ENCODE results near the gene DOCK2.

Gene DOCK2

DNA sequence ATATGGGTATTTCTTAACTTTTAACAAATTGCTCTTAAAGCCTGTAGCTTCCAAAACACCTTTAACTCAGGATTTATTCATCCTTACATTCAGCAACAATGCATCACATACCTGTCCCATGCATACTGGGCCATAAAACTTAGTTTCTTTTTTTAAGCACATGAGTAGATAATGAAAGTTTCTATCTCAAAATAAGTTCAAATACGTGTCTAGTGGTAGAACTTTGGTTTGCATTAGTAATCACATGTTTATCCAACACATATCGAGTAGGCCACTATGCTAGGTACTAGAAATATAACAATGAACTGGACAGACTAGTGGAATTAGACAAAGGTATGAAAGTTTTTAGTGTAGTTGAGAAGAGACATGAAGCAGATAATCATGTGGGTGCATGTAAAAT is 99.6 kb downstream of the DOCK2 start:
- Histone ChIP-seq H3K4me1 (ENCODE audit: control insufficient read depth, insufficient read depth, low read length) (no peaks in the 10 kb centered on the region), H3K36me3 (ENCODE audit: control insufficient read depth in 2 of 2, insufficient read depth in 1 of 2, low read length in 2 of 2) (no peaks in the 10 kb centered on the region), H3K4me3 (ENCODE audit: low read depth, low read length) (no peak overlapping the region), H3K27ac (ENCODE audit: extremely low read depth, low read depth, low read length) (no peak overlapping the region), H3K9me3 (ENCODE audit: control insufficient read depth, insufficient read depth, low read depth, low read length) (no peaks in the 10 kb centered on the region)
- CTCF ChIA-PET = no interaction called here
- TF ChIP-seq IKZF3 (tag by site-specific recombination; IDR thresholded peaks at IDR 0.05) (no peak), ZNF274 (IDR thresholded peaks at IDR 0.05; ENCODE audit: low read length) (no peak), ZNF274 (tag by site-specific recombination; IDR thresholded peaks at IDR 0.05; ENCODE audit: borderline replicate concordance) (no peak), ZNF560 (tag by site-specific recombination; IDR thresholded peaks at IDR 0.05; ENCODE audit: borderline replicate concordance) (no peak), ZNF600 (tag by site-specific recombination; IDR thresholded peaks at IDR 0.05) (no peak), ZNF561 (tag by site-specific recombination; IDR thresholded peaks at IDR 0.05; ENCODE audit: borderline replicate concordance) (no peak), GLIS1 (tag by site-specific recombination; IDR thresholded peaks at IDR 0.05) (no peak), ZNF112 (tag by site-specific recombination; IDR thresholded peaks at IDR 0.05) (no peak), ZNF394 (tag by site-specific recombination; IDR thresholded peaks at IDR 0.05; ENCODE audit: borderline replicate concordance) (no peak), ZSCAN16 (tag by site-specific recombination; IDR thresholded peaks at IDR 0.05) (no peak), REPIN1 (tag by site-specific recombination; IDR thresholded peaks at IDR 0.05; ENCODE audit: low read depth) (no peak)
- TF ChIP-seq, protein P1, sequence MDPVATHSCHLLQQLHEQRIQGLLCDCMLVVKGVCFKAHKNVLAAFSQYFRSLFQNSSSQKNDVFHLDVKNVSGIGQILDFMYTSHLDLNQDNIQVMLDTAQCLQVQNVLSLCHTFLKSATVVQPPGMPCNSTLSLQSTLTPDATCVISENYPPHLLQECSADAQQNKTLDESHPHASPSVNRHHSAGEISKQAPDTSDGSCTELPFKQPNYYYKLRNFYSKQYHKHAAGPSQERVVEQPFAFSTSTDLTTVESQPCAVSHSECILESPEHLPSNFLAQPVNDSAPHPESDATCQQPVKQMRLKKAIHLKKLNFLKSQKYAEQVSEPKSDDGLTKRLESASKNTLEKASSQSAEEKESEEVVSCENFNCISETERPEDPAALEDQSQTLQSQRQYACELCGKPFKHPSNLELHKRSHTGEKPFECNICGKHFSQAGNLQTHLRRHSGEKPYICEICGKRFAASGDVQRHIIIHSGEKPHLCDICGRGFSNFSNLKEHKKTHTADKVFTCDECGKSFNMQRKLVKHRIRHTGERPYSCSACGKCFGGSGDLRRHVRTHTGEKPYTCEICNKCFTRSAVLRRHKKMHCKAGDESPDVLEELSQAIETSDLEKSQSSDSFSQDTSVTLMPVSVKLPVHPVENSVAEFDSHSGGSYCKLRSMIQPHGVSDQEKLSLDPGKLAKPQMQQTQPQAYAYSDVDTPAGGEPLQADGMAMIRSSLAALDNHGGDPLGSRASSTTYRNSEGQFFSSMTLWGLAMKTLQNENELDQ (tag by site-specific recombination; IDR thresholded peaks at IDR 0.05; ENCODE audit: low read depth) = no peak
- TF ChIP-seq, protein P2, sequence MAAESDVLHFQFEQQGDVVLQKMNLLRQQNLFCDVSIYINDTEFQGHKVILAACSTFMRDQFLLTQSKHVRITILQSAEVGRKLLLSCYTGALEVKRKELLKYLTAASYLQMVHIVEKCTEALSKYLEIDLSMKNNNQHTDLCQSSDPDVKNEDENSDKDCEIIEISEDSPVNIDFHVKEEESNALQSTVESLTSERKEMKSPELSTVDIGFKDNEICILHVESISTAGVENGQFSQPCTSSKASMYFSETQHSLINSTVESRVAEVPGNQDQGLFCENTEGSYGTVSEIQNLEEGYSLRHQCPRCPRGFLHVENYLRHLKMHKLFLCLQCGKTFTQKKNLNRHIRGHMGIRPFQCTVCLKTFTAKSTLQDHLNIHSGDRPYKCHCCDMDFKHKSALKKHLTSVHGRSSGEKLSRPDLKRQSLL (tag by site-specific recombination; IDR thresholded peaks at IDR 0.05) = no peak
- POLR2A ChIA-PET = no interaction called here

DNA sequence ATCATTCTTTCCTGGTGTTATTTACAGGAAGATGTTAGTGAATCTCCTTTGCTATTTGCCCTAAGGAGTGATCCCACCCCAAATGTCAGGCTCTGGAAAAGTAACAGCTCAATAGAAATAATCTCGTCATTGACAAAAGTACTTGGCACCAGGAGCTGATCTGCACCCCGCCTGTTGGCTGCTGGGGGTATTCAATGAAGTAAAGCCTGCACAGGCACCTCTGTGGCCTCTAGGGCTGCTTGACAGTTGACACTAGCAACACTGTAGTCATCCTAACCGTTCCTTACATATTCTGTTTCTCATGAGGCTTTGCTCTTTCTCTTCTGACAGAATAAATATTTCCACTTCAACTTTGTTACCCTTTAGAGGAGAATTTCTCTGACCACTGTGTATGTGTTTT is 103.4 kb downstream of the DOCK2 start:
- H3K9me3 ChIP-seq (ENCODE audit: control insufficient read depth, insufficient read depth, low read depth, low read length) = no peaks in the 10 kb centered on the region
- TF ChIP-seq, protein P3, sequence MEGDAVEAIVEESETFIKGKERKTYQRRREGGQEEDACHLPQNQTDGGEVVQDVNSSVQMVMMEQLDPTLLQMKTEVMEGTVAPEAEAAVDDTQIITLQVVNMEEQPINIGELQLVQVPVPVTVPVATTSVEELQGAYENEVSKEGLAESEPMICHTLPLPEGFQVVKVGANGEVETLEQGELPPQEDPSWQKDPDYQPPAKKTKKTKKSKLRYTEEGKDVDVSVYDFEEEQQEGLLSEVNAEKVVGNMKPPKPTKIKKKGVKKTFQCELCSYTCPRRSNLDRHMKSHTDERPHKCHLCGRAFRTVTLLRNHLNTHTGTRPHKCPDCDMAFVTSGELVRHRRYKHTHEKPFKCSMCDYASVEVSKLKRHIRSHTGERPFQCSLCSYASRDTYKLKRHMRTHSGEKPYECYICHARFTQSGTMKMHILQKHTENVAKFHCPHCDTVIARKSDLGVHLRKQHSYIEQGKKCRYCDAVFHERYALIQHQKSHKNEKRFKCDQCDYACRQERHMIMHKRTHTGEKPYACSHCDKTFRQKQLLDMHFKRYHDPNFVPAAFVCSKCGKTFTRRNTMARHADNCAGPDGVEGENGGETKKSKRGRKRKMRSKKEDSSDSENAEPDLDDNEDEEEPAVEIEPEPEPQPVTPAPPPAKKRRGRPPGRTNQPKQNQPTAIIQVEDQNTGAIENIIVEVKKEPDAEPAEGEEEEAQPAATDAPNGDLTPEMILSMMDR (tag by site-specific recombination; IDR thresholded peaks at IDR 0.05) = no peak
- POLR2A ChIA-PET = no interaction called here
- H3K4me3 ChIP-seq (ENCODE audit: low read depth, low read length) = no peak overlapping the region
- no peak overlapping the region for H3K27ac ChIP-seq (ENCODE audit: extremely low read depth, low read depth, low read length)
- H3K36me3 ChIP-seq (ENCODE audit: control insufficient read depth in 2 of 2, insufficient read depth in 1 of 2, low read length in 2 of 2) = no peaks in the 10 kb centered on the region
- H3K4me1 ChIP-seq (ENCODE audit: control insufficient read depth, insufficient read depth, low read length) = no peaks in the 10 kb centered on the region
- CTCF ChIA-PET = no interaction called here

DNA sequence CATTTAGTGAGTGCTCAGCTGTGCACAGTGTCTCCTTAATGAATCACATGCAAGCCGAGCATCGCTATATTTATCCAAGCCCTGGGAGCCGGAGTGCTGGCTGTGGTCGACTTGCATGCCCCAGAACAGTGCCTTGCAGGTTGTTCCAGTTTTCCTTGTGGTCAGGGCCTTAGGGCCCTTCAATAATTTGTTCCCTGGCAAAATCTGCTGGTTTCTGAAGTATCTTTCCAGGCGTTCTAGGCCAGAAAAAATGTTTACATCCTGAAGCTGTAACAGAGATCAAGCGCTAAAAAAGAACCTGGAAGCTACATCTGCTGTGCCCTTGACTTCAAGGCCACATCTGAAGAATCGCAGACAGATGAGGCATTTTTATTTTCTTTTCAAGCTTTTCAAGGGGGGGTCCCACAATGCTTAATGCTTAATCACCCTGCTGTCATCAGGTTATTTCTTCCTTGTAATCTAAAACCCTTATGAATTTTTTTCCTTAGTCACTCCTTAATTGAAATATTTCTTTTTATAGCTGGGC is 105.8 kb downstream of the DOCK2 start:
- Histone ChIP-seq H3K4me3 (ENCODE audit: low read depth, low read length) (no peak overlapping the region), H3K36me3 (ENCODE audit: control insufficient read depth in 2 of 2, insufficient read depth in 1 of 2, low read length in 2 of 2) (no peaks in the 10 kb centered on the region), H3K27ac (ENCODE audit: extremely low read depth, low read depth, low read length) (no peak overlapping the region), H3K9me3 (ENCODE audit: control insufficient read depth, insufficient read depth, low read depth, low read length) (no peaks in the 10 kb centered on the region), H3K4me1 (ENCODE audit: control insufficient read depth, insufficient read depth, low read length) (no peaks in the 10 kb centered on the region)
- ChIA-PET POLR2A (no interaction called here), CTCF (no interaction called here)
- TF ChIP-seq ZNF37A (tag by site-specific recombination; IDR thresholded peaks at IDR 0.05) = no peak
- TF ChIP-seq, protein P4, sequence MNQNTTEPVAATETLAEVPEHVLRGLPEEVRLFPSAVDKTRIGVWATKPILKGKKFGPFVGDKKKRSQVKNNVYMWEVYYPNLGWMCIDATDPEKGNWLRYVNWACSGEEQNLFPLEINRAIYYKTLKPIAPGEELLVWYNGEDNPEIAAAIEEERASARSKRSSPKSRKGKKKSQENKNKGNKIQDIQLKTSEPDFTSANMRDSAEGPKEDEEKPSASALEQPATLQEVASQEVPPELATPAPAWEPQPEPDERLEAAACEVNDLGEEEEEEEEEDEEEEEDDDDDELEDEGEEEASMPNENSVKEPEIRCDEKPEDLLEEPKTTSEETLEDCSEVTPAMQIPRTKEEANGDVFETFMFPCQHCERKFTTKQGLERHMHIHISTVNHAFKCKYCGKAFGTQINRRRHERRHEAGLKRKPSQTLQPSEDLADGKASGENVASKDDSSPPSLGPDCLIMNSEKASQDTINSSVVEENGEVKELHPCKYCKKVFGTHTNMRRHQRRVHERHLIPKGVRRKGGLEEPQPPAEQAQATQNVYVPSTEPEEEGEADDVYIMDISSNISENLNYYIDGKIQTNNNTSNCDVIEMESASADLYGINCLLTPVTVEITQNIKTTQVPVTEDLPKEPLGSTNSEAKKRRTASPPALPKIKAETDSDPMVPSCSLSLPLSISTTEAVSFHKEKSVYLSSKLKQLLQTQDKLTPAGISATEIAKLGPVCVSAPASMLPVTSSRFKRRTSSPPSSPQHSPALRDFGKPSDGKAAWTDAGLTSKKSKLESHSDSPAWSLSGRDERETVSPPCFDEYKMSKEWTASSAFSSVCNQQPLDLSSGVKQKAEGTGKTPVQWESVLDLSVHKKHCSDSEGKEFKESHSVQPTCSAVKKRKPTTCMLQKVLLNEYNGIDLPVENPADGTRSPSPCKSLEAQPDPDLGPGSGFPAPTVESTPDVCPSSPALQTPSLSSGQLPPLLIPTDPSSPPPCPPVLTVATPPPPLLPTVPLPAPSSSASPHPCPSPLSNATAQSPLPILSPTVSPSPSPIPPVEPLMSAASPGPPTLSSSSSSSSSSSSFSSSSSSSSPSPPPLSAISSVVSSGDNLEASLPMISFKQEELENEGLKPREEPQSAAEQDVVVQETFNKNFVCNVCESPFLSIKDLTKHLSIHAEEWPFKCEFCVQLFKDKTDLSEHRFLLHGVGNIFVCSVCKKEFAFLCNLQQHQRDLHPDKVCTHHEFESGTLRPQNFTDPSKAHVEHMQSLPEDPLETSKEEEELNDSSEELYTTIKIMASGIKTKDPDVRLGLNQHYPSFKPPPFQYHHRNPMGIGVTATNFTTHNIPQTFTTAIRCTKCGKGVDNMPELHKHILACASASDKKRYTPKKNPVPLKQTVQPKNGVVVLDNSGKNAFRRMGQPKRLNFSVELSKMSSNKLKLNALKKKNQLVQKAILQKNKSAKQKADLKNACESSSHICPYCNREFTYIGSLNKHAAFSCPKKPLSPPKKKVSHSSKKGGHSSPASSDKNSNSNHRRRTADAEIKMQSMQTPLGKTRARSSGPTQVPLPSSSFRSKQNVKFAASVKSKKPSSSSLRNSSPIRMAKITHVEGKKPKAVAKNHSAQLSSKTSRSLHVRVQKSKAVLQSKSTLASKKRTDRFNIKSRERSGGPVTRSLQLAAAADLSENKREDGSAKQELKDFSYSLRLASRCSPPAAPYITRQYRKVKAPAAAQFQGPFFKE (tag by site-specific recombination; IDR thresholded peaks at IDR 0.05; ENCODE audit: borderline replicate concordance) = no peak
- no peak for TF ChIP-seq KLF16 (tag by site-specific recombination; IDR thresholded peaks at IDR 0.05)
- TF ChIP-seq ZNF423 (tag by site-specific recombination; IDR thresholded peaks at IDR 0.05) = no peak
- no peak for TF ChIP-seq ZNF792 (tag by site-specific recombination; IDR thresholded peaks at IDR 0.05)

All from HEK293 (cell line).